Kidney epithelial cell (primary cell): ENCODE results near the gene APPL2. TPM values are rescaled to one million over a fixed set of nuclear protein-coding genes. Genes with fewer than 3 reads are reported as not detected.

Experiments
- DNase-seq: peaks from one replicate; pipeline ENCODE4 v3.0.0-alpha.2; 2010; ENCODE audit warnings: low read depth
- H3K27me3 ChIP-seq: 2 replicates; pipeline ENCODE4 v1.6.0; 2011; ENCODE audit warnings: low read length; ENCODE audit not compliant: control insufficient read depth, insufficient read depth
- H3K36me3 ChIP-seq: 2 replicates; pipeline ENCODE4 v1.5.1; 2011; ENCODE audit warnings: low read length; ENCODE audit not compliant: control insufficient read depth, insufficient read depth
- H3K4me3 ChIP-seq: 2 replicates; pipeline ENCODE4 v1.5.1; 2011; ENCODE audit warnings: low read depth, mild to moderate bottlenecking, control low read depth, low read length
- total RNA-seq: library from RNA; depleted of rRNA; stranded (reverse); fragments of >200 nt; gene quantifications from 2 replicates; pipeline ENCODE4 v1.2.3, GENCODE V29; 2015
- TF ChIP-seq, protein P1 (sequence below): IDR thresholded peaks from 2 replicates; pipeline ENCODE4 v1.5.1; 2011; ENCODE audit warnings: mild to moderate bottlenecking, moderate library complexity, low read length, control low read depth, inconsistent platforms; ENCODE audit not compliant: insufficient read depth, poor library complexity, severe bottlenecking

Gene APPL2
- total RNA-seq, 1 donor from 2014 or later, result 28.1 TPM

DNA sequence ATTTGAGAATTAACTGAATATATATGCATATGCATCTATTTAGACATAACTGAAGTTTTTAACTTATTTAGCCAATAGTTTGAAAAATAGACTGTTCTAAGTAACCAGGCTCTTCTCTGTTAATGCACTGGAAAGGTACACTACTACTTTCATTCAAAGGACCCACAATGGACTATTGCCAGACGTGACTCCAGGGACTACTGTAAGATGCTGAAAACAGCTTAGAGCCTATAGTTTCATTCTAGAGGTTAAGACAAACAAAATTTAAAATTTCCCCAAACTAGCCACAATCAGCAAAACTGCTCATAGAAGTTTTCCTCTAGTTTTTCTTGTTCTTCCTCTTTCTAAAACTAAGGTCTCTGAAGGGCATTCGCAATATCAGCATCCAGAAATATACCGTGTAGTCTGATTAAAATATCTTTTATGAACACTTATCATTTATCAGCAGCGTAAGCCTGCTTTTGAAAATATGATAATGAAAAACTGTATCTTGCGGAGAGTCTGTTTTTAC, 10.4 kb downstream of the APPL2 start:
- Histone ChIP-seq H3K4me3 (no peak overlapping the region), H3K27me3 (no peaks in the 10 kb centered on the region), H3K36me3 (peaks cover 5% of the 10 kb centered on the region)
- no peak for DNase-seq
- TF ChIP-seq, protein P1, sequence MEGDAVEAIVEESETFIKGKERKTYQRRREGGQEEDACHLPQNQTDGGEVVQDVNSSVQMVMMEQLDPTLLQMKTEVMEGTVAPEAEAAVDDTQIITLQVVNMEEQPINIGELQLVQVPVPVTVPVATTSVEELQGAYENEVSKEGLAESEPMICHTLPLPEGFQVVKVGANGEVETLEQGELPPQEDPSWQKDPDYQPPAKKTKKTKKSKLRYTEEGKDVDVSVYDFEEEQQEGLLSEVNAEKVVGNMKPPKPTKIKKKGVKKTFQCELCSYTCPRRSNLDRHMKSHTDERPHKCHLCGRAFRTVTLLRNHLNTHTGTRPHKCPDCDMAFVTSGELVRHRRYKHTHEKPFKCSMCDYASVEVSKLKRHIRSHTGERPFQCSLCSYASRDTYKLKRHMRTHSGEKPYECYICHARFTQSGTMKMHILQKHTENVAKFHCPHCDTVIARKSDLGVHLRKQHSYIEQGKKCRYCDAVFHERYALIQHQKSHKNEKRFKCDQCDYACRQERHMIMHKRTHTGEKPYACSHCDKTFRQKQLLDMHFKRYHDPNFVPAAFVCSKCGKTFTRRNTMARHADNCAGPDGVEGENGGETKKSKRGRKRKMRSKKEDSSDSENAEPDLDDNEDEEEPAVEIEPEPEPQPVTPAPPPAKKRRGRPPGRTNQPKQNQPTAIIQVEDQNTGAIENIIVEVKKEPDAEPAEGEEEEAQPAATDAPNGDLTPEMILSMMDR, result no peak

DNA sequence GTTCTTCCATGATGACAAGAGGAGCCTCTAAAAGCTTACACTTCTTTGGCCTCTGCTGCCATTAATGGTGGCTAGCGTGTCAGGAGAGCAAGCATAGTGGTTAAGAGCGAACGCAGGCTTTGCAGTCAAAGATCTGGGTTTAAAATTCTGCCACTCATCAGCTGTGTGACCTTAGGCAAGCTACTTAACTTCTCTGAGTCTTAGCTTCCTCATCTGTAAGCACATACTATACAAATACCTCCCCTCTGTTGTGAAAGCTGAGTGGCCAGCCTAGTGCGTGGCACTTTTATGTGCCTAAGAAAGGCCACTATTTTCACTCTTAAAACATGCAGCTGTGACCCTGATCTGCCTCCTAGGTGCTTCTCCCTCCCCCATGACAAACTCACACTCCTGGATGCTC, 11.6 kb downstream of the APPL2 start:
- Histone ChIP-seq H3K36me3 (peaks cover 5% of the 10 kb centered on the region), H3K27me3 (no peaks in the 10 kb centered on the region), H3K4me3 (no peak overlapping the region)
- TF ChIP-seq, protein P1, result no peak
- DNase-seq, result no peak

DNA sequence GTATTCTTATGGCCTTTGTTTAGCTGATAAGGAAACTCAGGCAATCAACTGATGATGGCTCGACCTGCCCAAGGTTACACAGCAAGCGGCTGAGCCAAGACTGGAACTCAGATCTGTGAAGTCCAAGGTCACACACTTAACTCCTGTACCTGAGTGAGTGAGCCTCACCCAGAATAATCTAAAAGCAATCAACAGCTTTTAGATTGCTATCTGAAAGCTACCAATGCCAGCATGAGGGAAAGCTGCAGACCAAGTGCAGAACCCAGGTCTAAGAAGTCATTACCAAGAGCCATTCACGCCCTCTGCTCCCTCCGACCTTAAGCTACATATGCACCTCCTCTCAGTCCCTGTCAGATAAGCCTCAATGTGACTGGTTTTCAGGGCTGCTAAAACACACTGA, 12.1 kb downstream of the APPL2 start:
- peaks cover 5% of the 10 kb centered on the region for H3K36me3 ChIP-seq
- no peak for DNase-seq
- no peaks in the 10 kb centered on the region for H3K27me3 ChIP-seq
- TF ChIP-seq, protein P1, result no peak
- no peak overlapping the region for H3K4me3 ChIP-seq

DNA sequence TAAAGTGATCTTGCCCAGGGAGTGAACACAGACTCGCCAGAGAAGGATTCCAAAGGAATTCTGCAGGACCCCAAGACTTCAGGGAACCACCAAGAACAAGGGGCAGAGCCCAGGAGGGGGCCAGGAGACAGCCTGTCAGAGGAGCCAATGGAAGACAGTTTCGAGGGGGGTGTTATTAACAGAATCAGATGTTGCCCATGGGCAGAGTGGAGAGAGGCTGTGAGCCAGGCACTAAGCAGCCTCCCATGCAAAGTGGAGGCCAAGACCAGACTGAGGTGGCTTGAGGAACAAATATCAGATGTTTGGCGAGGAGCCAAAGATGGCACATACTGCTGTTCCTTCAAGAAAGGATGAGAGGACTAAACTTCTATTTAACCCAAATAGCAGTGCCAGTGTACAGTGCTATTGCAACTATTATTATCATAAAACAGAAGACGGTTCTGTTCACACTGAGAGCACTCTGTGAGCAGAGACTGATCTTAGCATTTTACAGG, 12.6 kb downstream of the APPL2 start:
- Histone ChIP-seq H3K4me3 (no peak overlapping the region), H3K36me3 (peaks cover 7% of the 10 kb centered on the region), H3K27me3 (no peaks in the 10 kb centered on the region)
- DNase-seq, result no peak
- TF ChIP-seq, protein P1, result no peak

DNA sequence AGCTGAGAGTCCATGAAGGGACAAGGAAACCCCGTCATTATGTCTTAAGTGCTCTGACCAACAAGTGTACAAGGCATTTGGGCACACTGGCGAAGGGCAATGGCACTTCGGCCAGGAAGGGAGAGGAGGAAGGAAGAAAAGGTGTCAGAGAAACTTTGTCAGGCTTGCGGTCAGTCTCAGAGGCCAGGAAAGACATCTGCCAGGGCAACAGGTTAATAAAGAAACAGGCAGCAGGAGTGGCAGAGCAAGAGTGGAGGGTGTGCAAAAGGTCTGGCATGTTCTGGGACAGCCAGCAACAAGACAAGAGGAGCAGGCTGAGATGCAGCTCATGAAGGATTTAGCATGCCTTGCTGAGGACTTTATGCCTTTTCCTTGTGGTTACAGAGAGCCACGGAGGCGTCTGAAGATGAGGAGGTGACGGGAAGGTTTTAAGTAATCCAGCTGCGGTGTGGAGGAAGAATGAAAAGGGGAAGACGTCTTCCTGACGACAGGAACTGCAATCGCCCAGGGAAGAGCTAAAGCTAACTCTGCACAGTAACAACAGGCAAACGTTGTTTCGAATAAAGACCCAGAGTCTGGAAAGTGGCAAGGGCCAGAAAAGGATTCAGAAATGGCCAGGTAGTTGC, 13.1 kb downstream of the APPL2 start:
- DNase-seq, result no peak
- TF ChIP-seq, protein P1, result no peak
- Histone ChIP-seq H3K27me3 (no peaks in the 10 kb centered on the region), H3K4me3 (no peak overlapping the region), H3K36me3 (peaks cover 7% of the 10 kb centered on the region)

DNA sequence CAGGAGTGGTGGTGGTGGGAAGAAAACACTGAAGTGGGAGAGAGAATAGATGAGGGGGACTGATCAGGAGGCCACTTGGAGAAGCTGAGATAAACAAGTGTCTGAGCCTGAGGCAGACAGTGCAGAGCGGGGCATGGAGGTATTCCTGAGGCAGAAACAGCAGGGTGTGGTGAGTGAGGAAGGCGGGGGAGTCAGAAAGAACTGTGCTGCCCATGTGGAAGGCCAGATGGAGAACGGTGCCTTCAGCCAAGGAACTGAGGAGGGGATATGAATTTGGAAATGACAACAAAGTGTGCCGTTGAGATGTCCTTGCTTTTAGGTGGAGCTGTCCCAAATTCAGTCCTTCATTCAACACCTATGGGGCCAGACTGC, 13.7 kb downstream of the APPL2 start:
- H3K4me3 ChIP-seq, result no peak overlapping the region
- H3K27me3 ChIP-seq, result no peaks in the 10 kb centered on the region
- TF ChIP-seq, protein P1, result no peak
- H3K36me3 ChIP-seq, result peaks cover 6% of the 10 kb centered on the region
- no peak for DNase-seq
